Measurements from ENCODE around the gene NKG7. TPM values are rescaled to one million over a fixed set of nuclear protein-coding genes. Genes with fewer than 3 reads are reported as not detected.

NKG7 gene
- total and polyA plus RNA-seq, 2 of the 13 experiments (the other 11 are each of a cell fraction or from before 2014, with no cell fraction given): 0.40 TPM; not detected in 1

- TSS peak; percentile 43 for BruUV-seq (replicated peaks)
- peak; percentile 90 for FAIRE-seq
- H3K9ac ChIP-seq (ENCODE audit: insufficient read depth, low read depth, low read length): peak overlapping the region; percentile 99
- TF ChIP-seq DR1 (CRISPR knock-in tag; IDR thresholded peaks at IDR 0.05): peak; percentile 78
- TF ChIP-seq ZNF10 (CRISPR knock-in tag; IDR thresholded peaks at IDR 0.05; ENCODE audit: borderline replicate concordance, low read depth): no peak
- TF ChIP-seq SP5 (CRISPR knock-in tag; IDR thresholded peaks at IDR 0.05; ENCODE audit: borderline replicate concordance, low read depth): peak; percentile 75; the same call in 1 of the 2 replicates
- no peak for TF ChIP-seq SMARCE1 (IDR thresholded peaks at IDR 0.05; ENCODE audit: borderline replicate concordance)
- peak; percentile 47 for TF ChIP-seq KAT7 (CRISPR knock-in tag; IDR thresholded peaks at IDR 0.05; ENCODE audit: borderline replicate concordance)
- TF ChIP-seq ZNF205 (CRISPR knock-in tag; IDR thresholded peaks at IDR 0.05): peak; percentile 36; the same call in 1 of the 2 replicates
- peak; percentile 33; the same call in 1 of the 2 replicates for TF ChIP-seq ZNF20 (CRISPR knock-in tag; IDR thresholded peaks at IDR 0.05)
- TF ChIP-seq NFE2L1 (CRISPR knock-in tag; IDR thresholded peaks at IDR 0.05; ENCODE audit: borderline replicate concordance): peak; percentile 83; the same call in 1 of the 2 replicates
- TF ChIP-seq ZNF549 (CRISPR knock-in tag; IDR thresholded peaks at IDR 0.05): no peak
- no peak for TF ChIP-seq WIZ (CRISPR knock-in tag; IDR thresholded peaks at IDR 0.05)
- peak; percentile 95 for TF ChIP-seq ZNF687 (CRISPR knock-in tag; IDR thresholded peaks at IDR 0.05)
- TF ChIP-seq NCOA5 (CRISPR knock-in tag; IDR thresholded peaks at IDR 0.05): no peak
- TF ChIP-seq IRF2 (CRISPR knock-in tag; IDR thresholded peaks at IDR 0.05): no peak; the same call in 1 of the 2 replicates
- no peak for TF ChIP-seq RFXAP (CRISPR knock-in tag; IDR thresholded peaks at IDR 0.05; ENCODE audit: borderline replicate concordance)
- peak; percentile 30; the same call in 1 of the 2 replicates for TF ChIP-seq E2F2 (CRISPR knock-in tag; IDR thresholded peaks at IDR 0.05; ENCODE audit: borderline replicate concordance)
- no peak for TF ChIP-seq USF2 (IDR thresholded peaks at IDR 0.05; ENCODE audit: low read depth, low read length)
- TF ChIP-seq USF2 (CRISPR knock-in tag; IDR thresholded peaks at IDR 0.05; ENCODE audit: borderline replicate concordance): no peak
Observed at GRCh38 chr19:51367565-51368365, 4.7 kb downstream of the NKG7 start.

More at GRCh38 chr19:51367565-51368365, 4.7 kb downstream of the NKG7 start:
- Histone ChIP-seq H3K36me3 (replicated peaks in 1 of 2; ENCODE audit: control insufficient read depth in 1 of 2, insufficient read depth in 2 of 2, low read length in 2 of 2) (no peaks in the 10 kb centered on the region), H3K4me1 (ENCODE audit: insufficient read depth, low read length) (peaks cover 52% of the 10 kb centered on the region), H3K9me3 (ENCODE audit: low read length) (no peaks in the 10 kb centered on the region), H2AFZ (ENCODE audit: low read length) (no peak overlapping the region), H3K4me3 (replicated peaks in 1 of 3; ENCODE audit: insufficient read depth in 1 of 3, low read depth in 2 of 3, low read length in 3 of 3) (peak overlapping the region; percentile 80 to 94 (median 94)), H3K27me3 (ENCODE audit: control insufficient read depth in 1 of 2, insufficient read depth in 2 of 2, low read length in 2 of 2) (peaks cover 0 to 12% of the 10 kb centered on the region in 2 experiments; a peak in 2 of 5 replicates), H3K79me2 (ENCODE audit: insufficient read depth, low read length) (peaks cover 37% of the 10 kb centered on the region), H4K20me1 (ENCODE audit: insufficient read depth, low read length) (no peaks in the 10 kb centered on the region), H3K4me2 (ENCODE audit: low read depth, low read length) (peak overlapping the region; percentile 98), H3K27ac (ENCODE audit: extremely low read length, insufficient read depth, low read length) (peak overlapping the region; percentile 100)
- DNase-seq (ENCODE audit: low spot score): peak; percentile 96
- 0% methylated on average over 11 of the region's 64 CpGs for WGBS (ENCODE audit: low lambda C conversion rate)
- peak; percentile 64 for ATAC-seq
- POLR2A ChIA-PET: interaction anchor here (1.1 to 2.3 kb wide), 15 partner anchors 9 to 106 kb away, joined by 3 to 91 read pairs (median 9); partner anchors contain the start of genes LIM2 and VSIG10L
- CTCF ChIA-PET (ENCODE audit: low intra/inter-chr PET ratio, low total read pairs): no interaction called here
- in situ Hi-C loops (cut with HindIII; ENCODE audit: extremely low pct_ligation_motif_present, low pct_unique_long_range_greater_than_20kb) (no loop called here), intact Hi-C loops (cut with micrococcal nuclease; ENCODE audit: unreplicated experiment) (loop anchor here (1.0 kb wide), 2 partner anchors 13 to 40 kb away; no protein-coding TSS in a partner anchor)

All from HepG2 (cell line).